ENCODE measurements around the gene CMSS1. TPM values are rescaled to one million over a fixed set of nuclear protein-coding genes. Genes with fewer than 3 reads are reported as not detected.

The CMSS1 gene
- total RNA-seq, 1 donor from 2014 or later: 28.4 TPM

- no peak overlapping the region for H3K4me3 ChIP-seq (ENCODE audit: low read depth, low read length)
- peak; percentile 72 for TF ChIP-seq CTCF (conservative IDR thresholded peaks at IDR 0.05; ENCODE audit: low read depth, low read length)
- no peak for DNase-seq (ENCODE audit: low read depth)
Measured at GRCh38 chr3:99842826-99843589, 25.3 kb downstream of the CMSS1 start.

- TF ChIP-seq CTCF (conservative IDR thresholded peaks at IDR 0.05; ENCODE audit: low read depth, low read length): no peak
- no peak overlapping the region for H3K4me3 ChIP-seq (ENCODE audit: low read depth, low read length)
- DNase-seq (ENCODE audit: low read depth): no peak
Measured at GRCh38 chr3:99843590-99844258, 26.1 kb downstream of the CMSS1 start.

- H3K4me3 ChIP-seq (ENCODE audit: low read depth, low read length): no peak overlapping the region
- no peak for DNase-seq (ENCODE audit: low read depth)
- TF ChIP-seq CTCF (conservative IDR thresholded peaks at IDR 0.05; ENCODE audit: low read depth, low read length): no peak
Measured at GRCh38 chr3:99845331-99845730, 27.7 kb downstream of the CMSS1 start.

GRCh38 chr3:99845999-99846398 is 28.3 kb downstream of the CMSS1 start:
- no peak overlapping the region for H3K4me3 ChIP-seq (ENCODE audit: low read depth, low read length)
- DNase-seq (ENCODE audit: low read depth): no peak
- TF ChIP-seq CTCF (conservative IDR thresholded peaks at IDR 0.05; ENCODE audit: low read depth, low read length): no peak

GRCh38 chr3:99846477-99847160 is 29.0 kb downstream of the CMSS1 start:
- H3K4me3 ChIP-seq (ENCODE audit: low read depth, low read length): no peak overlapping the region
- no peak for DNase-seq (ENCODE audit: low read depth)
- no peak for TF ChIP-seq CTCF (conservative IDR thresholded peaks at IDR 0.05; ENCODE audit: low read depth, low read length)

- no peak for DNase-seq (ENCODE audit: low read depth)
- no peak for TF ChIP-seq CTCF (conservative IDR thresholded peaks at IDR 0.05; ENCODE audit: low read depth, low read length)
- no peak overlapping the region for H3K4me3 ChIP-seq (ENCODE audit: low read depth, low read length)
Measured at GRCh38 chr3:99848433-99848832, 30.8 kb downstream of the CMSS1 start.

Measured in epithelial cell of proximal tubule (primary cell).